ENCODE results near the gene EPC2.
"Not testable (repeated sequence)": the region's sequence is repeated elsewhere in the genome, so short reads cannot be mapped to it uniquely, and the experiment has no call there.

Gene EPC2

DNA sequence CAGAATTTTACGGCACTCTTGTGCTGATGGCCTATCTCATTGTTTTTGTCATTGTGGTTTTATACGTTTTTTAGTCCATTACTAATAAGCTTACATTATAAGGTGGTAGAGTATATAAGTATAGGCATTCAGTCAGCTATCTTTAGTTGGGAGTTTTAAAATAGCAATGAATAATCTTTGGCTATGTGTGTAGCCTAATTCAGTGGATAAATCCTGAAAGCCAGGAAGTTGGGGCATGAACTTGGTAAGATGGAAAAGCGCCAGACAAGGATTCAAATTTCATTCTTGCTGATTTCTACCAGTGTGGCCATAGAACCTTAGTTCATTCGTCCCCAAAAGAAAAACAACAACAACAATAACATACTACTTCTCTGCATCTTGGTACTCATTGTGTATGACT is 31.2 kb downstream of the EPC2 start:
- no peak for DNase-seq

DNA sequence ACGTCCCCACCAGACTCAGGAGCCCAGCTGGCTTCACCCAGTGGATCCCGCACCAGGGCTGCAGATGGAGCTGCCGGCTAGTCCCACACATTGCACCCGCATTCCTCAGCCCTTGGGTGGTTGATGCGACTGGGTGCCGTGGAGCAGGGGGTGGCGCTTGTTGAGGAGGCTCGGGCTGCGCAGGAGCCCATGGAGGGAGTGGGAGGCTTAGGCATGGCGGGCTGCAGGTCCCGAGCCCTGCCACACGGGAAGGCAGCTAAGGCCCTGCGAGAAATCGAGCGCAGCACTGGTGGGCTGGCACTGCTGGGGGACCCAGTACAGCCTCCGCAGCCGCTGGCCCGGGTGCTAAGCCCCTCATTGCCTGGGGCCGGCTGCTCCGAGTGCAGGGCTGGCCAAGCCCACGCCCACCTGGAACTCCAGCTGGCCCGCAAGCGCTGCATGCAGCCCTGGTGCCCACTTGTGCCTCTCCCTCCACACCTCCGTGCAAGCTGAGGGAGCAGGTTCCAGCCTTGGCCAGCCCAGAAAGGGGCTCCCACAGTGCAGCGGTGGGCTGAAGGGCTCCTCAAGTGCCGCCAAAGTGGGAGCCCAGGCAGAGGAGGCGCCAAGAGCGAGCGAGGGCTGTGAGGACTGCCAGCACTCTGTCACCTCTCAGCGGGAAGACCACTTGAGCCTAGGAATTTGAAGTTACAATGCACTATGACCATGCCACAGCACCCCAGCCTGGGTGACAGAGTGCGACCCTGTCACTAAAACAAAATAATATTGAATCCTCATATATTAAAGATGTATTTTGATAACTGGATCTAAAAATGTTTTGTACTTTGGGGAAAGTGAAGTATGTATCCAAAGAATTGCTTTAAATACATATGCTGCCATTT is 34.0 kb downstream of the EPC2 start:
- DNase-seq: not testable (repeated sequence)

GRCh38 chr2:148680462-148680861 is 35.9 kb downstream of the EPC2 start:
- DNase-seq: no peak

GRCh38 chr2:148681443-148681842 is 36.9 kb downstream of the EPC2 start:
- no peak for DNase-seq

DNA sequence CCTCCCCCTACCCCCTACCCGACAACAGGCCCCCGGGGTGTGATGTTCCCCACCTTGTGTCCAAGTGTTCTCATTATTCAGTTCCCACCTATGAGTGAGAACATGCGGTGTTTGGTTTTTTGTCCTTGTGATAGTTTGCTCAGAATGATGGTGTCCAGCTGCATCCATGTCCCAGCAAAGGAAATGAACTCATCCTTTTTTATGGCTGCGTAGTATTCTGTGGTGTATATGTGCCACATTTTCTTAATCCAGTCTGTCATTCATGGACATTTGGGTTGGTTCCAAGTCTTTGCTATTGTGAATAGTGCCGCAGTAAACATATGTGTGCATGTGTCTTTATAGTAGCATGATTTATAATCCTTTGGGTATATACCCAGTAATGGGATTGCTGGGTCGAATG is 37.3 kb downstream of the EPC2 start:
- not testable (repeated sequence) for DNase-seq

GRCh38 chr2:148684507-148684906 is 40.0 kb downstream of the EPC2 start:
- DNase-seq: no peak

DNA sequence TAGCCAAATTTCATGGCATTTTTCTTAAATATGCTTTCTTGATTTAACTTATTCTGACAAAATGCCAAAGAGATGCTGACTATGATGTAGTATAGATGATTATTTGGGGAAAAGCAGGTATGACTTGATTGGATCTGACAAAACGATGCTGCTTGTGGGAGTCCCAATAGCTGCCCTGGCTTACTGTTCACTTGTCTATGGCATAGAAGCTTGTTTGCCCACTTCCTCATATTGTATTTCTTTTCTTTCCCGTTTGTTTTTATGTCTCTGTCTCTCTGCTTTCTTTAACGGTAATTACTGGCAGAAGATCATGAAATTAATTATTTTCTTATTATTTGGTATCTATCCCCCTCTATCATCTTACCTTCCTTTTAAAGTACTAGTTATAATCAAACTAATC is 43.0 kb downstream of the EPC2 start:
- DNase-seq: no peak

- DNase-seq: not testable (repeated sequence)
Observed at GRCh38 chr2:148688011-148688410, 43.5 kb downstream of the EPC2 start.

GRCh38 chr2:148696985-148697384 is 52.4 kb downstream of the EPC2 start:
- DNase-seq: no peak

- no peak for DNase-seq
Observed at GRCh38 chr2:148699830-148700229, 55.3 kb downstream of the EPC2 start.

DNA sequence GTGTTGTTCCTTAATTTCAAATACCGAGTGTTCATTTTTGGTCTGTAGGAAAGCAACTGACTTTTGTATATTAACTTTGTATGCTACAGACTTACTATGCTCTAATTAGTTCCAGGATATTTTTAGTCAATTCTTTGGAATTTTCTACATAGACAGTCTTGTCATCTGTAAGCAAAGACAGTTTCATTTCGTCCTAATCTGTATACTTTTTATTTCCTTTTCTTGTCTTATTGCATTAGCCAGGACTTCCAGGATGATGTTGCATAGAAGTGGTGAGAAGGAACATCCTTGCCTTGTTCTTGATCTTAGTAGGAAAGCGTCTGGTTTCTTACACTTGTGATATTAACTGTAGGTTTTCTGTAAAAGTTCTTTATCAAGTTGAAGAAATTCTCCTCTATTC is 56.5 kb downstream of the EPC2 start:
- DNase-seq: no peak

- DNase-seq: no peak
Observed at GRCh38 chr2:148701877-148702276, 57.3 kb downstream of the EPC2 start.

DNA sequence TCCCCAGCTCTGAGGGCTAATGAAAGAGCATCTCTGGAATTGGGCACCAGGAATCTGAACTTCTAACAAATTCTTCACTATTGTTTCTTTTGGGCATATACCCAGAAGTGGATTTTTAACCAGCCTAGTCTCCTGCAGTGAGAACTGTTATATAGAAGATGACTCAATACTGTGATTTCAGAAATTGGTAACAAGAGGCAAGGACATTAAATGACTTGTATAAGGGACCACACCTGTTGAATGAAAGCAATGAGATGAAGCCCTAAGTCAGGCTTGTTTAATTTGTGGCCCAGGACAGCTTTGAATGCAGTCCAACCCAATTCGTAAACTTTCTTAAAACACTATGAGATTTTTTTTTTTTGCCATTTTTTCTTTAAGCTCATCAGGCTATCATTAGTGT is 57.9 kb downstream of the EPC2 start:
- no peak for DNase-seq

GRCh38 chr2:148704247-148704646 is 59.7 kb downstream of the EPC2 start:
- DNase-seq: no peak

GRCh38 chr2:148716378-148716920 is 71.9 kb downstream of the EPC2 start:
- no peak for DNase-seq

- DNase-seq: no peak
Observed at GRCh38 chr2:148718039-148718438, 73.5 kb downstream of the EPC2 start.

DNA sequence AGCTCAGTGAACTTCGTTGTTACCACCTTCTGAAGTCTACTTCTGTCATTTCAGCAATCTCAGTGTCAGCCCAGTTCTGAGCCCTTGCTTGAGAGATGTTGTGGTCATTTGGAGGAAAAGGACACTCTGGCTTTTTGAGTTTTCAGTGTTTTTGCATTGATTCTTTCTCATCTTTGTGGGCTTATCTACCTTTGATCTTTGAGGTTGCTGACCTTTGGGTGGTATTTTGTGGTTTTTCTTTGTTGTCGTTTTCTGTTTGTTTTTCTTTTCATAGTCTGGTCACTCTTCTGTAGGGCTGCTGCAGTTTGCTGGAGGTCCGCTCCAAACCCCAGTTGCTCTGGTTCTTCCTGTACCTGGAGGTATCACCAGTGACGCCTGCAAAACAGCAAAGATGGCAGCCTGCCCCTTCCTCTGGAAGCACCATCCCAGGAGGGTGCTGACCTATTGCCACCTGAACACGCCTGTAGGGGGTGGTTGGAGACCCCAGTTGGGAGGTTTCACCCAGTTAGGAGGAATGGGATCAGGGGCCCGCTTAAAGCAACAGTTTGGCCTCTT is 74.7 kb downstream of the EPC2 start:
- DNase-seq: no peak

- DNase-seq: no peak
Observed at GRCh38 chr2:148719941-148720436, 75.4 kb downstream of the EPC2 start.

DNA sequence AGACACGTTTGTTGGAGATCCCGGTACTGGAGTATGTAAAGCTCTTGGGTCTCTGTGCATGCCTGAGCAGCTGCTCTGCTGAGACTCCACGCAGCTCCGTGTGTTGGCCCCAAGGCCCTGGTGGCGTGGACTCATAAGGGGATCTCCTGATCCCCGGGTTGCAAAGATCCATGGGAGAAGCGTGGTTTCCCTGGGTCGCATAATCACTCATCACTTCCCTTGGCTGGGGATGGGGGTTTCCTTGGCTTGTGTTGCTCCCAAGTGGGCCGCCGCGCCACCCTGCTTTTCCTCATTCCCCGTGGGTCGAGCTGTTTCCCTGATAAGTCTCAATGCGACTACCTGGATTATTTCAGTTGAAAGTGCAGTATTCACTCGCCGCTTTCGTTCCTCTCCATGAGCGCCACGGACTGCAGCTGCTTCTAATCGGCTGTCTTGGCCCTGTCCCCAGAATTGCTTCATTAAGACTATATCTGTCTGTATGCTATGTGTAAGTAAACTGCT is 76.0 kb downstream of the EPC2 start:
- DNase-seq: no peak

DNA sequence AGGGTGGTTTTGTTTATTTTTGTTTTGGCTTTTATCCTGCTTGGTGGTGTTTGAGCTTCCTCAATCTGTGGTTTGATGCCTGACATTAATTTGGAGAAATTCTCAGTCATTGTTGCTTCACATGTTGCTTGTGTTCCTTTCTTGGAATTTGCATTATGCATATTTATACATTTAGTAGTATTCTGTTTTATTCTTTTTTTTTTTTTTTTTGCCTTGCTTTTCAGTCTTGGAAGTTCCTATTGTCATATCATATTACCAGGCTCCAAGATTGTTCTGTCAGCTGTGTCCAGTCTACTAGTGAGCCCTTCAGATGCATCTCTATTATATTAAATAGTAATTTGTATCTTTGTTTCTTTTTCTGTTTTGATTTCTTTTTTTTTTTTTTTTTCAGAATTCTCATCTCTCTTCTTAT is 77.0 kb downstream of the EPC2 start:
- DNase-seq: no peak

DNA sequence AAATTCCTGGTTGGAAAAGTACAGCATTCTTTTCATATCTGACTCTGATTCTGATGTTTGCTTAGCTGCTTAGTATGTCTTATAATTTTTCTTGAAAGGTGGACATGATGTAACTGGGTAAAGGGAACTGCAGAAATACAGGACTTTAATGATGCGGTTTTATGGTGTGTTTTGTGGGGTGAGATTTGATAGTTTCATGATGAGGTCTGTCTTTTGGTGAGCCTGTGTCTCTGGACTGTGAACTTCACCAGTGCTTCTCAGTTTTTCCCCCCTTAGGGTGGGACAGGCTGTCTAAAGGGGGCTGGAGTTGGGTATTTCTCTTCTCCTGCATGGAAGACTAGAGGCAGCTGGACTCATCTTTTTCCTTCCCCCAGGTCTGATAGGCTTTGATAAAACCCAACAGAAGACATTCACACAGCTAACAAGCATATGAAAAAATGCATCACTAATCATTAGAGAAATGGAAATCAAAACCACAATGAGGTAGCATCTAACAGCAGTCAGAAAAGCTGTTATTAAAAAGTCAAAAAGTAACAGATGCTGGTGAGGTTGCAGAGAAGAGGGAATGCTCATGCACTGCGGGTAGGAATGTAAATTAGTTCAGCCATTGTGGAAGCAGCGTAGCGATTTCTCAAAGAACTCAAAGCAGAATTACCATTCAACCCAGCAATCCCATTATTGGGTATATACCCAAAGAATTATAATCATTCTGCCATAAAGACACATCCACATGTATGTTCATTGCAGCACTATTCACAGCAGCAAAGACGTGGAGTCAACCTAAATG is 77.6 kb downstream of the EPC2 start:
- DNase-seq: no peak

- no peak for DNase-seq
Observed at GRCh38 chr2:148725564-148725963, 81.0 kb downstream of the EPC2 start.

DNA sequence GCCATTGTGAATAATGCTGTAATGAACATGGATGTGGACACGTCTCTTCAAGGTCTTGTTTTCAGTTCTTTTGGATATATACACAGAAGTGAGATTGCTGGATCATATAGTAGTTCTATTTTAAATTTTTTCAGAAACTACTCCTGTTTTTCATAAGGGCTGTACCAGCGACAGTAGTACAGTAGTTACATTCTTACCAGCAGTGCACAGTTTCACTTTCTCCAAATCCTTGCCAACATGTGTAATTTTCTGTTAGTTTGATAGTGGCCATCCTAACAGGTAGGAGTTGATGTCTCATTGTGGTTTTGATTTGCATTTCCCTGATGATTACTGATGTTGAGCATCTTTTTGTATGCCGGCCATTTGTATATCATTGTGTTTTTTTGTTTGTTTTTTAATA is 81.7 kb downstream of the EPC2 start:
- DNase-seq: no peak

All from stimulated activated CD4-positive, alpha-beta T cell treated with anti-CD3 and anti-CD28 coated beads, Interleukin-4, amount 100 ng/mL, for 24 hours (primary cell).